Right lobe of liver (tissue), 6 donors: ENCODE data around the gene MOB4. TPM values are rescaled to one million over a fixed set of nuclear protein-coding genes. Genes with fewer than 3 reads are reported as not detected.

Source experiments
- ATAC-seq, 4 donors: fragments of 200-7000 bp; cut with Tn5 transposase; one replicate each; pipeline ENCODE4 v1.9.1; 2020; ENCODE audit warnings: mild to moderate bottlenecking in 4 of 4, moderate library complexity in 4 of 4
- DNase-seq, 3 donors: peaks; one replicate each; pipeline ENCODE4 v3.0.0-alpha.2; 2020
- H3K27ac ChIP-seq, 3 donors: fragments of 200-600 bp; one replicate each; pipeline ENCODE4 v1.8.0; 2022
- H3K27me3 ChIP-seq, 2 donors: fragments of 200-600 bp; one replicate each; pipeline ENCODE4 v1.8.0; 2022
- H3K36me3 ChIP-seq, 4 donors: fragments of 200-600 bp; sonication (generic) in 1 of 4; one replicate each; pipeline versions ENCODE4 v1.5.1 to v1.8.0; 2017 to 2022; ENCODE audit warnings: control low read depth in 1 of 4
- H3K4me1 ChIP-seq, 4 donors: fragments of 200-600 bp; sonication (generic) in 1 of 4; one replicate each; pipeline versions ENCODE4 v1.5.1 to v1.8.0; 2017 to 2022; ENCODE audit warnings: control low read depth in 1 of 4
- H3K4me3 ChIP-seq, 3 donors: fragments of 200-600 bp; one replicate each; pipeline ENCODE4 v1.8.0; 2022
- H3K9me3 ChIP-seq, 4 donors: fragments of 200-600 bp; sonication (generic) in 1 of 4; one replicate each; pipeline versions ENCODE4 v1.5.1 to v1.8.0; 2017 to 2022; ENCODE audit warnings: control low read depth in 1 of 4
- POLR2A ChIP-seq: fragments of 450-650 bp; IDR thresholded peaks from one replicate; pipeline ENCODE4 v1.6.1; 2017; ENCODE audit warnings: antibody characterized with exemption, mild to moderate bottlenecking
- WGBS: methylation state at CpG from one replicate; pipeline ENCODE4 v1.1.6; 2018; ENCODE audit warnings: low coverage, low lambda C conversion rate; ENCODE audit not compliant: insufficient coverage; ENCODE audit errors: missing lambda C conversion rate; 5-methylcytosine and 5-hydroxymethylcytosine counted together
- intact Hi-C, 2 donors: fragments of 100-400 bp; cut with DNase I; formaldehyde crosslinking; loops; one replicate each; pipeline versions ENCODE4 v1.11.2 to v1.14.1; 2022
- total RNA-seq, 6 experiments: library from RNA; depleted of rRNA in 2 of 6; stranded (reverse); fragments of >200 nt in 2 of 6; fragmentation: NEBNext Ultra II Directional in 3 of 6; extraction: Animal tissue kit (Norgen Biotek cat#: 25700) in 3 of 6; gene quantifications; one replicate each; pipeline versions ENCODE4 v1.1.0 to v1.2.4, GENCODE V29; 2016 to 2023
- TF ChIP-seq, protein P1 (sequence below), 4 donors: fragments of 200-600 bp in 3 of 4; fragments of 450-650 bp in 1 of 4; IDR thresholded peaks; one replicate each; pipeline versions ENCODE4 v1.5.1 to v1.8.0; 2016 to 2022; ENCODE audit warnings: antibody characterized with exemption in 4 of 4, mild to moderate bottlenecking in 2 of 4
- donor health status: DM: no; HTN: yes; CAD: no.
- donor health status: DM: no; HTN: no; CAD: no.
- donor health status: DM: no; HTN: no; CAD: no.
- donor health status: DM: no; HTN: yes; CAD: no.
- donor health status: DM: no; HTN: yes; CAD: no.

MOB4 gene
- total RNA-seq, 6 experiments from 2014 or later = 3.4 to 10.7 (median 8.0) TPM

DNA sequence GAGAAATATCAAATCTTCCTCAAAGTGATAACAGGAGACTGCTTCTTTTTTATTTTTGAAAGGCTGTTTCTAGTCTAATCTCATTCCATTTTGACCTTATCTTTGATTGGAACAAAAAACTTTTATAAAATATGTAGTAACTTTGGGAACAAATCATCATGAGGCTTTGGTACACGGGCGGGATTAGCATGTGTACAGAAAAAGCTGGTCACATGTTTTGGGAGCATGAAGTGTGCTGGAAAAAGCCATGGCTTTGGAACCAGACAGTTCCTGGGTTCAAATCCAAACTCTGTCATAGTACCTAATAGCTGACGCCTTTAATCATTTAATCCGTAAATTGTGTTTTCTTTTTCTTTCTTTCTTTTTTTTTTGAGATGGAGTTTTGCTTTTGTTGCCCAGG lies 81.3 kb downstream of the MOB4 start:
- no peaks in the 10 kb centered on the region for H3K4me1 ChIP-seq
- H3K27me3 ChIP-seq = no peaks in the 10 kb centered on the region
- DNase-seq (no peak), ATAC-seq (no peak)
- H3K9me3 ChIP-seq = no peaks in the 10 kb centered on the region
- no peak overlapping the region for H3K4me3 ChIP-seq
- WGBS = 90% methylated on average over 4 of the region's 4 CpGs
- TF ChIP-seq, protein P1, sequence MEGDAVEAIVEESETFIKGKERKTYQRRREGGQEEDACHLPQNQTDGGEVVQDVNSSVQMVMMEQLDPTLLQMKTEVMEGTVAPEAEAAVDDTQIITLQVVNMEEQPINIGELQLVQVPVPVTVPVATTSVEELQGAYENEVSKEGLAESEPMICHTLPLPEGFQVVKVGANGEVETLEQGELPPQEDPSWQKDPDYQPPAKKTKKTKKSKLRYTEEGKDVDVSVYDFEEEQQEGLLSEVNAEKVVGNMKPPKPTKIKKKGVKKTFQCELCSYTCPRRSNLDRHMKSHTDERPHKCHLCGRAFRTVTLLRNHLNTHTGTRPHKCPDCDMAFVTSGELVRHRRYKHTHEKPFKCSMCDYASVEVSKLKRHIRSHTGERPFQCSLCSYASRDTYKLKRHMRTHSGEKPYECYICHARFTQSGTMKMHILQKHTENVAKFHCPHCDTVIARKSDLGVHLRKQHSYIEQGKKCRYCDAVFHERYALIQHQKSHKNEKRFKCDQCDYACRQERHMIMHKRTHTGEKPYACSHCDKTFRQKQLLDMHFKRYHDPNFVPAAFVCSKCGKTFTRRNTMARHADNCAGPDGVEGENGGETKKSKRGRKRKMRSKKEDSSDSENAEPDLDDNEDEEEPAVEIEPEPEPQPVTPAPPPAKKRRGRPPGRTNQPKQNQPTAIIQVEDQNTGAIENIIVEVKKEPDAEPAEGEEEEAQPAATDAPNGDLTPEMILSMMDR (IDR thresholded peaks at IDR 0.05) = no peak
- no peak for TF ChIP-seq POLR2A
- intact Hi-C loops = no loop called here
- H3K36me3 ChIP-seq = no peaks in the 10 kb centered on the region
- no peak overlapping the region for H3K27ac ChIP-seq

DNA sequence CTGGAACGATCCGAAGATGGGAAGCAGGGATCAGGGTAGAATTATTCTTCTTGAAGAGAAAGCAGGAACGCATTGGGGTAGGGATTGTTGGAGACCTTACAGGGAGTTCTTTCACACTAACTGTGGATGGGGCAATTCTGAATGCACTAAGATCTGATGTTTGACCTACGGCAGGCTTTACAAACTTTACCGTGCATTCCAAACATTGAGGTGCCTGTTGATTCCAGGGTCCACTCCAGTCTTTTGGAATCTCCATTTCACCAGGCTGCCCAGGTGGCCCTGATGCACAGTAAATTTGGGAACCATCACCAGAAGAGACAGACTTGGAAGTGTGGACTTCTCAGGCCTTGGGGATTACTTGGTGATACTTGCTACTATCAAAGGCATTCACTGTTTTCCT lies 82.6 kb downstream of the MOB4 start:
- Histone ChIP-seq H3K27ac (no peak overlapping the region), H3K9me3 (no peaks in the 10 kb centered on the region), H3K27me3 (no peaks in the 10 kb centered on the region), H3K4me3 (no peak overlapping the region), H3K36me3 (no peaks in the 10 kb centered on the region), H3K4me1 (no peaks in the 10 kb centered on the region)
- intact Hi-C loops = no loop called here
- DNase-seq = no peak
- ATAC-seq = no peak
- TF ChIP-seq, protein P1 (IDR thresholded peaks at IDR 0.05) = no peak
- no peak for TF ChIP-seq POLR2A
- WGBS = 86% methylated on average over 3 of the region's 5 CpGs

DNA sequence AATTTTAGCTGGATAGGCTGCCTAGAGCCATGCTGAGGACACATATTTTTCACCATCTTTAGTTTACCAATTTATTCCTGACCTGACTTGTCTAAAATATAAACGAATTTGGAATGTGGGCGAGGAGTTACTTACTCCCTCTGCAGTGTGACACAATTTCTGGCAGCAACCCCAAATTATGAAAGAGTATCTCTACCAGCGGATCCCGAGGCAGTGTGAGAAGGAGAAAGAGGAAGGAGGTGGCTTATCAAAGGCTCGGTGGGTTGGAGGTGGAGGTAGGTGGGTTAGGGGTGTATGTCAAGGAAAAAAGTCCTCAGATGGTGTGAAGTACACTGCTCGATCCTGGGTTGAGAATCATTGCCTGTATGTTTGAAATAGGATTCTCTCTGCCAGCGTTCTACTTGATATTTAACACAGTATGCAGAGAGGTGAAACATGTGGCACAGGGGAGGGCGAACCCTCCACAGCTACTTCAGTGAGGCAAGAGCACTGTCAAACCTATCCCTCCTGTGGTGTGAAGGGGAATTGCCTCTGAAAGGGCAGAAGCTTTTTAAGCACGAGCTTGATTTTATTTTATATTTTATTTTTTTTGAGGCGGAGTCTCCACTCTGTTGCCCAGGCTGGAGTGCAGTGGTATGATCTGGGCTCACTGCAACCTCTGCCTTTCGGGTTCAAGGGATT lies 83.6 kb downstream of the MOB4 start:
- Histone ChIP-seq H3K27ac (no peak overlapping the region), H3K9me3 (no peaks in the 10 kb centered on the region), H3K4me3 (no peak overlapping the region), H3K4me1 (no peaks in the 10 kb centered on the region), H3K27me3 (no peaks in the 10 kb centered on the region), H3K36me3 (no peaks in the 10 kb centered on the region)
- ATAC-seq (peak; percentile 67 to 88 (median 78)), DNase-seq (peak in 1 of 3 donors; percentile 49)
- TF ChIP-seq, protein P1 (IDR thresholded peaks at IDR 0.05) = peak in 3 of 4 donors; percentile 20 to 32 (median 26)
- no peak for TF ChIP-seq POLR2A
- 46% methylated on average over 11 of the region's 11 CpGs for WGBS
- intact Hi-C loops = no loop called here

DNA sequence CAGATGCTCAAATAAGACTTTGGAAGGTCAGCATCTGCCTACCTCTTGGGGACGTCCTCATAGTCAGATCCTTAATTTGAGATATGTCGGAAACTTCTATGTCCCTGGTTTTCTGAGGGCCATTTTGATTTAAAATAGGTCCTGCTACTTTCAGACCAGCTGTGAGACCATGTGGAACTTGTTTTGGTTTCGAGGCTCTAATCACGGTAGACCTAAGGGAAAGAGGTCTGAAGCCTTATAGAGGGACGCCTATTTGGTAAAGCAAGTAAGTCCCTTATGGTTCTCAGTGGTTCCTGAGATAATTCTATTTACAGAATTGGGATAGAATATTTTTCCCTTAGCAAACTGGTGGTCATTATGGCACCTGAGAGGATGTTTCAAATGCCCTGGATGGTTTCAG lies 84.4 kb downstream of the MOB4 start:
- H3K36me3 ChIP-seq = no peaks in the 10 kb centered on the region
- DNase-seq (no peak), ATAC-seq (no peak)
- WGBS = 81% methylated on average over 5 of the region's 5 CpGs
- intact Hi-C loops = no loop called here
- H3K4me3 ChIP-seq = no peak overlapping the region
- no peaks in the 10 kb centered on the region for H3K9me3 ChIP-seq
- TF ChIP-seq, protein P1 (IDR thresholded peaks at IDR 0.05) = no peak
- TF ChIP-seq POLR2A = no peak
- H3K4me1 ChIP-seq = no peaks in the 10 kb centered on the region
- no peak overlapping the region for H3K27ac ChIP-seq
- H3K27me3 ChIP-seq = no peaks in the 10 kb centered on the region
